HG03045 (cell line): ENCODE measurements around the gene AARS1.
A peak's percentile ranks its signal among the peaks of the same experiment; 100 is the strongest.
"Not testable (repeated sequence)": the region's sequence is repeated elsewhere in the genome, so short reads cannot be mapped to it uniquely, and the experiment has no call there.

Source experiments
- ATAC-seq: cut with Tn5 transposase; IDR thresholded peaks from one replicate; pipeline ENCODE4 v1.9.1; 2021; ENCODE audit warnings: mild to moderate bottlenecking, moderate library complexity; ENCODE audit not compliant: unreplicated experiment

The AARS1 gene

GRCh38 chr16:70289229-70290094 lies at the start of gene AARS1:
Gene AARS1 (minus strand): TSS chr16:70289506. CDS start chr16:70282763, 6,743 bp downstream.
- ATAC-seq = peak; percentile 98

- no peak for ATAC-seq
Observed at GRCh38 chr16:70337814-70338213, 48.5 kb upstream of the AARS1 start.

- ATAC-seq = not testable (repeated sequence)
Observed at GRCh38 chr16:70332728-70333127, 43.4 kb upstream of the AARS1 start.

- ATAC-seq = no peak
Observed at GRCh38 chr16:70331588-70332358, 42.5 kb upstream of the AARS1 start.

GRCh38 chr16:70331091-70331490 lies 41.8 kb upstream of the AARS1 start:
- no peak for ATAC-seq

- no peak for ATAC-seq
Observed at GRCh38 chr16:70324998-70325747, 35.9 kb upstream of the AARS1 start.

GRCh38 chr16:70320121-70320520 lies 30.8 kb upstream of the AARS1 start:
- ATAC-seq = no peak

GRCh38 chr16:70307726-70308125 lies 18.4 kb upstream of the AARS1 start:
- not testable (repeated sequence) for ATAC-seq

- no peak for ATAC-seq
Observed at GRCh38 chr16:70306880-70307279, 17.6 kb upstream of the AARS1 start.

- ATAC-seq = no peak
Observed at GRCh38 chr16:70304892-70305448, 15.7 kb upstream of the AARS1 start.

- ATAC-seq = no peak
Observed at GRCh38 chr16:70302745-70303144, 13.4 kb upstream of the AARS1 start.

- no peak for ATAC-seq
Observed at GRCh38 chr16:70301121-70301520, 11.8 kb upstream of the AARS1 start.

- ATAC-seq = peak; percentile 68
Observed at GRCh38 chr16:70298988-70299938, 10.0 kb upstream of the AARS1 start, which contains the start of gene DDX19B. Gene DDX19B (plus strand): TSS chr16:70299186. CDS start chr16:70299298, 112 bp downstream.

GRCh38 chr16:70295634-70296033 lies 6.3 kb upstream of the AARS1 start:
- ATAC-seq = no peak

GRCh38 chr16:70294385-70295025 lies 5.2 kb upstream of the AARS1 start:
- no peak for ATAC-seq

- ATAC-seq = not testable (repeated sequence)
Observed at GRCh38 chr16:70292148-70292547, 2.8 kb upstream of the AARS1 start.

- ATAC-seq = no peak
Observed at GRCh38 chr16:70290949-70291519, 1.7 kb upstream of the AARS1 start.

GRCh38 chr16:70287304-70287971 lies 1.9 kb downstream of the AARS1 start:
- not testable (repeated sequence) for ATAC-seq
